Peyer's patch (tissue), 4 donors: ENCODE results near the gene NOX4.

Experiments used
- POLR2A ChIP-seq, 2 donors: fragments of 450-650 bp; IDR thresholded peaks; one replicate each; pipeline ENCODE4 v1.5.1; 2017; ENCODE audit warnings: antibody characterized with exemption in 2 of 2, mild to moderate bottlenecking in 2 of 2, moderate library complexity in 2 of 2
- TF ChIP-seq, protein P1 (sequence below), 6 experiments: fragments of 450-650 bp in 4 of 6; fragments of 200-600 bp in 2 of 6; sonication (generic) in 1 of 6; IDR thresholded peaks; one replicate each; pipeline ENCODE4 v1.5.1; 2017 to 2019; ENCODE audit warnings: antibody characterized with exemption in 6 of 6, mild to moderate bottlenecking in 3 of 6, moderate library complexity in 1 of 6

- TF ChIP-seq, protein P1, sequence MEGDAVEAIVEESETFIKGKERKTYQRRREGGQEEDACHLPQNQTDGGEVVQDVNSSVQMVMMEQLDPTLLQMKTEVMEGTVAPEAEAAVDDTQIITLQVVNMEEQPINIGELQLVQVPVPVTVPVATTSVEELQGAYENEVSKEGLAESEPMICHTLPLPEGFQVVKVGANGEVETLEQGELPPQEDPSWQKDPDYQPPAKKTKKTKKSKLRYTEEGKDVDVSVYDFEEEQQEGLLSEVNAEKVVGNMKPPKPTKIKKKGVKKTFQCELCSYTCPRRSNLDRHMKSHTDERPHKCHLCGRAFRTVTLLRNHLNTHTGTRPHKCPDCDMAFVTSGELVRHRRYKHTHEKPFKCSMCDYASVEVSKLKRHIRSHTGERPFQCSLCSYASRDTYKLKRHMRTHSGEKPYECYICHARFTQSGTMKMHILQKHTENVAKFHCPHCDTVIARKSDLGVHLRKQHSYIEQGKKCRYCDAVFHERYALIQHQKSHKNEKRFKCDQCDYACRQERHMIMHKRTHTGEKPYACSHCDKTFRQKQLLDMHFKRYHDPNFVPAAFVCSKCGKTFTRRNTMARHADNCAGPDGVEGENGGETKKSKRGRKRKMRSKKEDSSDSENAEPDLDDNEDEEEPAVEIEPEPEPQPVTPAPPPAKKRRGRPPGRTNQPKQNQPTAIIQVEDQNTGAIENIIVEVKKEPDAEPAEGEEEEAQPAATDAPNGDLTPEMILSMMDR (IDR thresholded peaks at IDR 0.05): no peak
- TF ChIP-seq POLR2A (IDR thresholded peaks at IDR 0.05): no peak
Observed at GRCh38 chr11:89536926-89537325, 45.8 kb upstream of the NOX4 start.
